OCI-LY7 (cell line): Measurements from ENCODE around the gene TRDN. TPM values are rescaled to one million over a fixed set of nuclear protein-coding genes. Genes with fewer than 3 reads are reported as not detected.

Experiments used
- BruUV-seq: library from RNA; stranded (reverse); fragments of 400-500 nt; replicated peaks from 2 replicates; lab custom pipeline; 2021; lab: Mats Ljungman, UMichigan
- CTCF ChIA-PET: fragments of 300-600 bp; sonication (Branson Sonifier 250); formaldehyde crosslinking; loops from one replicate; lab custom pipeline; 2022; ENCODE audit warnings: antibody characterized with exemption; ENCODE audit not compliant: unreplicated experiment; lab: Charles Lee
- POLR2A ChIA-PET: fragments of 300-600 bp; sonication (Branson Sonifier 250); formaldehyde crosslinking; loops from one replicate; lab custom pipeline; 2022; ENCODE audit warnings: antibody characterized with exemption; lab: Charles Lee
- DNase-seq: peaks from one replicate; pipeline ENCODE4 v3.0.0-alpha.2; 2015; ENCODE audit warnings: low spot score
- H2AFZ ChIP-seq: fragments of 200-600 bp; sonication (generic), shearing (Covaris generic); 2 replicates; pipeline ENCODE4 v1.6.1; 2014; ENCODE audit warnings: mild to moderate bottlenecking, antibody characterized with exemption, low read length, moderate library complexity
- H3K27ac ChIP-seq: fragments of 200-600 bp; sonication (generic); 2 replicates; pipeline ENCODE4 v1.5.1; 2014; ENCODE audit warnings: mixed run types, low read depth, mild to moderate bottlenecking, moderate library complexity, low read length, inconsistent platforms; ENCODE audit not compliant: poor library complexity, severe bottlenecking
- H3K36me3 ChIP-seq: fragments of 200-600 bp; sonication (generic); 2 replicates; pipeline ENCODE4 v1.6.1; 2014; ENCODE audit warnings: mild to moderate bottlenecking, antibody characterized with exemption, low read length, moderate library complexity, mixed read lengths; ENCODE audit not compliant: insufficient read depth
- H3K4me1 ChIP-seq: fragments of 200-600 bp; sonication (generic); 2 replicates; pipeline ENCODE4 v1.5.1; 2014; ENCODE audit warnings: mild to moderate bottlenecking, low read length; ENCODE audit not compliant: insufficient read depth, poor library complexity, severe bottlenecking
- H3K4me2 ChIP-seq: fragments of 200-600 bp; sonication (generic); 2 replicates; pipeline ENCODE4 v1.6.1; 2014; ENCODE audit warnings: mild to moderate bottlenecking, low read length
- H3K4me3 ChIP-seq: fragments of 200-600 bp; sonication (generic); 2 replicates; pipeline ENCODE4 v1.5.1; 2014; ENCODE audit warnings: mild to moderate bottlenecking, low read depth, low read length; ENCODE audit not compliant: poor library complexity, severe bottlenecking
- H3K79me2 ChIP-seq: fragments of 200-600 bp; sonication (generic); 2 replicates; pipeline ENCODE4 v1.6.1; 2016; ENCODE audit warnings: low read depth, mild to moderate bottlenecking, low read length, moderate library complexity, mixed read lengths; ENCODE audit not compliant: insufficient read depth
- H3K9me2 ChIP-seq: fragments of 200-600 bp; sonication (generic); 2 replicates; pipeline ENCODE4 v1.6.1; 2016; ENCODE audit warnings: mild to moderate bottlenecking, low read length, mixed read lengths; ENCODE audit not compliant: insufficient read depth
- H3K9me3 ChIP-seq: fragments of 200-600 bp; sonication (generic); 2 replicates; pipeline ENCODE4 v1.6.1; 2014; ENCODE audit warnings: mild to moderate bottlenecking, mixed run types, low read length, mixed read lengths
- H4K20me1 ChIP-seq: fragments of 200-600 bp; sonication (generic); 2 replicates; pipeline ENCODE4 v1.6.1; 2014; ENCODE audit warnings: mild to moderate bottlenecking, antibody characterized with exemption, low read length, moderate library complexity, mixed read lengths; ENCODE audit not compliant: insufficient read depth
- EZH2phosphoT487 ChIP-seq: fragments of 200-600 bp; sonication (generic); IDR thresholded peaks from 2 replicates; pipeline ENCODE4 v1.6.1; 2018; ENCODE audit warnings: low read depth, borderline replicate concordance, mild to moderate bottlenecking, mixed run types, antibody characterized with exemption, low read length, moderate library complexity, mixed read lengths
- intact Hi-C: fragments of 100-400 bp; cut with micrococcal nuclease; formaldehyde crosslinking; loops from one replicate; pipeline ENCODE4 v1.10.0; 2022; ENCODE audit not compliant: unreplicated experiment
- total RNA-seq, 2 experiments: library from RNA; depleted of rRNA in 1 of 2; stranded (reverse); fragments of >200 nt in 1 of 2; shearing (Covaris generic) in 1 of 2; gene quantifications; 2 replicates each; pipeline ENCODE4 v1.2.3, GENCODE V29; 2014 to 2022
- TF ChIP-seq, protein P1 (sequence below): fragments of 200-600 bp; sonication (generic); conservative IDR thresholded peaks from 2 replicates; pipeline ENCODE4 v1.5.1; 2014; ENCODE audit warnings: mild to moderate bottlenecking, antibody characterized with exemption, low read length, moderate library complexity, mixed read lengths

TRDN gene
- total RNA-seq, 2 experiments from 2014 or later: not detected

DNA sequence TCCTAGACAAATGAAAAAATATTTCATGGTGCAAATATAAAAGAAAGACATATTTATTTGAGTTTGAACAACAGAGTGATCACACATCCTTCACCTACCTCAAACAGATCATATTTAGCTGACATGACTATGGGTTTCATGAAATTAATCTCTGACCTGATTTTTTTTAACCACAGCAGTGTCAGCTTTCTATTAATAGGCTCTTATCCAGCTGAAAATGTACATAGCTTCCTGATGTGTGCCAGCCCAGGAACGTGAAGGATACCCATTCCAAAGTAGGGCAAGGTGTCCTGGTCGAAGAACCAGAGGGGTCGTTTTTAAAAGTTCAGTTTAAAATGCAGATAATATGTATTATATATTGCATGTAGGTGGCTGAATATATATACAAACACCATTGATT lies 19.8 kb downstream of the TRDN start:
- intact Hi-C loops: no loop called here
- no peak overlapping the region for H3K27ac ChIP-seq
- BruUV-seq: no TSS peak
- CTCF ChIA-PET: no interaction called here
- no peaks in the 10 kb centered on the region for H4K20me1 ChIP-seq
- no peak overlapping the region for H2AFZ ChIP-seq
- no peak overlapping the region for H3K4me3 ChIP-seq
- no peak overlapping the region for H3K4me2 ChIP-seq
- POLR2A ChIA-PET: no interaction called here
- H3K9me2 ChIP-seq: no peaks in the 10 kb centered on the region
- H3K4me1 ChIP-seq: no peaks in the 10 kb centered on the region
- H3K9me3 ChIP-seq: no peaks in the 10 kb centered on the region
- H3K79me2 ChIP-seq: no peaks in the 10 kb centered on the region
- no peak for TF ChIP-seq EZH2phosphoT487
- TF ChIP-seq, protein P1, sequence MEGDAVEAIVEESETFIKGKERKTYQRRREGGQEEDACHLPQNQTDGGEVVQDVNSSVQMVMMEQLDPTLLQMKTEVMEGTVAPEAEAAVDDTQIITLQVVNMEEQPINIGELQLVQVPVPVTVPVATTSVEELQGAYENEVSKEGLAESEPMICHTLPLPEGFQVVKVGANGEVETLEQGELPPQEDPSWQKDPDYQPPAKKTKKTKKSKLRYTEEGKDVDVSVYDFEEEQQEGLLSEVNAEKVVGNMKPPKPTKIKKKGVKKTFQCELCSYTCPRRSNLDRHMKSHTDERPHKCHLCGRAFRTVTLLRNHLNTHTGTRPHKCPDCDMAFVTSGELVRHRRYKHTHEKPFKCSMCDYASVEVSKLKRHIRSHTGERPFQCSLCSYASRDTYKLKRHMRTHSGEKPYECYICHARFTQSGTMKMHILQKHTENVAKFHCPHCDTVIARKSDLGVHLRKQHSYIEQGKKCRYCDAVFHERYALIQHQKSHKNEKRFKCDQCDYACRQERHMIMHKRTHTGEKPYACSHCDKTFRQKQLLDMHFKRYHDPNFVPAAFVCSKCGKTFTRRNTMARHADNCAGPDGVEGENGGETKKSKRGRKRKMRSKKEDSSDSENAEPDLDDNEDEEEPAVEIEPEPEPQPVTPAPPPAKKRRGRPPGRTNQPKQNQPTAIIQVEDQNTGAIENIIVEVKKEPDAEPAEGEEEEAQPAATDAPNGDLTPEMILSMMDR: no peak
- no peaks in the 10 kb centered on the region for H3K36me3 ChIP-seq
- no peak for DNase-seq

DNA sequence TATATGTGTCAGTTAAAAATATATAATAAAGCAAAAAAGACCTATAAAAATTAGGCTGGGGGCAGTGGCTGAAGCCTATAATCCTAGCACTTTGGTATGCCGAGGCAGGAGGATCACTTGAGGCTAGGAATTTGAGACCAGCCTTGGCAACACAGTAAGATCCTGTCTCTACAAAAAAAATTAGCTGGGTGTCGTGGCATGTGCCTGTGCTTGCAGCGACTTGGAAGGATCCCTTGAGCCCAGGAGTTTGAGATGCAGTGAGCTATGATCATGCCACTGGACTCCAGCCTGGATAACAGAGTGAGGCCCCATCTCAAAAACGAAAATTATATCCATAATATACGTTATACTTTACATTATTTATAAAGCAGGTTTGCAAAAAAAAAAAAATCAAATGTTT lies 20.7 kb downstream of the TRDN start:
- intact Hi-C loops: no loop called here
- no peak overlapping the region for H2AFZ ChIP-seq
- H3K9me3 ChIP-seq: no peaks in the 10 kb centered on the region
- no peak for DNase-seq
- no peaks in the 10 kb centered on the region for H4K20me1 ChIP-seq
- TF ChIP-seq, protein P1: no peak
- TF ChIP-seq EZH2phosphoT487: no peak
- H3K27ac ChIP-seq: no peak overlapping the region
- no peaks in the 10 kb centered on the region for H3K79me2 ChIP-seq
- CTCF ChIA-PET: no interaction called here
- POLR2A ChIA-PET: no interaction called here
- H3K4me1 ChIP-seq: no peaks in the 10 kb centered on the region
- H3K36me3 ChIP-seq: no peaks in the 10 kb centered on the region
- H3K9me2 ChIP-seq: no peaks in the 10 kb centered on the region
- no peak overlapping the region for H3K4me2 ChIP-seq
- BruUV-seq: no TSS peak
- H3K4me3 ChIP-seq: no peak overlapping the region

DNA sequence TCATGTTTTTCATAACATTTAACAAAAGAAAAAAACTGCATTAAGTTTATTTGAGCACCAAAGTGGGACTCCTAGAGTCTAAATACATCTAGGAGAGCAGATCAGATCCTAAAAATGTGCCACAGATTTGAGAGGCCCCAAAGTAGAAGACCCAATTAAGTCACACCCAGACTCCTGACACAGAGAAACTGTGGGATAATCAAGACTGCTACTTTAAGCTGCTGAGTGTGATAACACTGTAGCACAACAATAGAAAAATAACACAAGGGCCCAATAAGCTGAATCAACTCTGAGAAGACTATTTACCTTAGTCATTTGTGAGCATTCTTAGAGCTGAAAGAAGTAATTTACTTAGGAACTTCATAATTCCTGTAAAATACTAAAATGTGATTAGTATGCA lies 26.0 kb downstream of the TRDN start:
- no peaks in the 10 kb centered on the region for H4K20me1 ChIP-seq
- TF ChIP-seq, protein P1: no peak
- TF ChIP-seq EZH2phosphoT487: no peak
- no peaks in the 10 kb centered on the region for H3K9me2 ChIP-seq

More for the DNA sequence above, 26.0 kb downstream of the TRDN start:
- no TSS peak for BruUV-seq
- H3K9me3 ChIP-seq: no peaks in the 10 kb centered on the region
- no peak overlapping the region for H3K4me2 ChIP-seq
- intact Hi-C loops: no loop called here
- H3K4me3 ChIP-seq: no peak overlapping the region
- no peaks in the 10 kb centered on the region for H3K36me3 ChIP-seq
- DNase-seq: no peak
- no peak overlapping the region for H2AFZ ChIP-seq
- no peaks in the 10 kb centered on the region for H3K79me2 ChIP-seq
- H3K27ac ChIP-seq: no peak overlapping the region
- CTCF ChIA-PET: no interaction called here
- POLR2A ChIA-PET: no interaction called here
- no peaks in the 10 kb centered on the region for H3K4me1 ChIP-seq
